PC-9 (cell line): ENCODE results near the gene EEPD1.
"Not testable (repeated sequence)": the region's sequence is repeated elsewhere in the genome, so short reads cannot be mapped to it uniquely, and the experiment has no call there.

Experiments
- EZH2 ChIP-seq: fragments of 200-600 bp; sonication (generic); IDR thresholded peaks from 2 replicates; pipeline ENCODE4 v1.8.0; 2017; ENCODE audit warnings: antibody characterized with exemption, low read depth
- TF ChIP-seq, protein P1 (sequence below): fragments of 200-600 bp; sonication (generic); conservative IDR thresholded peaks from 2 replicates; pipeline ENCODE4 v1.6.1; 2017; ENCODE audit warnings: mixed run types, antibody characterized with exemption, mild to moderate bottlenecking, moderate library complexity

DNA sequence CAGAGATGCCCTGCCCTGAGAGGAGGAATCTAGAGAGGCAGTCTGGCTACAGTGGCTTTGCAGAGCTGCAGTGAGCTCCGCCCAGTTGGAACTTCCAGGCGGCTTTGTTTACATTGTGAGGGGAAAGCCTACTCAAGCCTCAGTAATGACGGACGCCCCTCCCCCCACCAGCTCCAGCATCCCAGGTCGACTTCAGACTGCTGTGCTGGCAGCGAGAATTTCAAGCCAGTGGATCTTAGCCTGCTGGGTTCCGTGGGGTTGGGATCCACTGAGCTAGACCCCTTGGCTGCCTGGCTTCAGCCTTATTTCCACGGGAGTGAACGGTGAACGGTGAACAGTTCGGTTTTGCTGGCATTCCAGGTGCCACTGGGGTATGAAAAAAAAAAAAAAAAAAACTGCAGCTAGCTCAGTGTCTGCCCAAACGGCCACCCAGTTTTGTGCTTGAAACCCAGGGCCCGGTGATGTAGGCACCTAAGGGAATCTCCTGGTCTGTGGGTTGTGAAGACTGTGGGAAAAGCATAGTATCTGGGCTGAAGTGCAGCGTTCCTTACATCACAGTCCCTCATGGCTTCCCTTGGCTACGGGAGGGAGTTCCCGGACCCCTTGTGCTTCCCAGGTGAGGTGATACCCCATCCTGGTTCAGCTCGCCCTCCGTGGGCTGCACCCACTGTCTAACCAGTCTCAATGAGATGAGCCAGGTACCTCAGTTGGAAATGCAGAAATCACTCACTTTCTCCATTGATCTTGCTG is 105.6 kb downstream of the EEPD1 start:
- not testable (repeated sequence) for TF ChIP-seq EZH2
- TF ChIP-seq, protein P1, sequence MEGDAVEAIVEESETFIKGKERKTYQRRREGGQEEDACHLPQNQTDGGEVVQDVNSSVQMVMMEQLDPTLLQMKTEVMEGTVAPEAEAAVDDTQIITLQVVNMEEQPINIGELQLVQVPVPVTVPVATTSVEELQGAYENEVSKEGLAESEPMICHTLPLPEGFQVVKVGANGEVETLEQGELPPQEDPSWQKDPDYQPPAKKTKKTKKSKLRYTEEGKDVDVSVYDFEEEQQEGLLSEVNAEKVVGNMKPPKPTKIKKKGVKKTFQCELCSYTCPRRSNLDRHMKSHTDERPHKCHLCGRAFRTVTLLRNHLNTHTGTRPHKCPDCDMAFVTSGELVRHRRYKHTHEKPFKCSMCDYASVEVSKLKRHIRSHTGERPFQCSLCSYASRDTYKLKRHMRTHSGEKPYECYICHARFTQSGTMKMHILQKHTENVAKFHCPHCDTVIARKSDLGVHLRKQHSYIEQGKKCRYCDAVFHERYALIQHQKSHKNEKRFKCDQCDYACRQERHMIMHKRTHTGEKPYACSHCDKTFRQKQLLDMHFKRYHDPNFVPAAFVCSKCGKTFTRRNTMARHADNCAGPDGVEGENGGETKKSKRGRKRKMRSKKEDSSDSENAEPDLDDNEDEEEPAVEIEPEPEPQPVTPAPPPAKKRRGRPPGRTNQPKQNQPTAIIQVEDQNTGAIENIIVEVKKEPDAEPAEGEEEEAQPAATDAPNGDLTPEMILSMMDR, result not testable (repeated sequence)
